Measurements from ENCODE around the gene PPP2R1B. TPM values are rescaled to one million over a fixed set of nuclear protein-coding genes. Genes with fewer than 3 reads are reported as not detected.

PPP2R1B gene
- total and polyA plus RNA-seq, 8 donors, result 5.5 to 71.2 (median 24.8) TPM

GRCh38 chr11:111724615-111725129 lies 41.5 kb downstream of the PPP2R1B start:
- intact Hi-C loops (cut with DNase I; ENCODE audit: low total_unique reads), result no loop called here
- TF ChIP-seq POLR2A (IDR thresholded peaks at IDR 0.05), result no peak
- H3K4me3 ChIP-seq, result no peak overlapping the region
- no peak overlapping the region for H3K27ac ChIP-seq
- 92 to 94% (median 92%) methylated on average over 11 of the region's 11 CpGs for WGBS, 5 donors
- H3K9me3 ChIP-seq, result no peaks in the 10 kb centered on the region
- peaks cover 73 to 87% (median 85%) of the 10 kb centered on the region in 4 donors for H3K36me3 ChIP-seq
- H3K27me3 ChIP-seq, result no peaks in the 10 kb centered on the region
- H3K4me1 ChIP-seq, result peaks cover 5 to 15% (median 8%) of the 10 kb centered on the region in 4 donors
- DNase-seq, result no peak

- no peaks in the 10 kb centered on the region for H3K9me3 ChIP-seq
- 83 to 90% (median 86%) methylated on average over 15 of the region's 15 CpGs for WGBS, 5 donors
- no peak overlapping the region for H3K4me3 ChIP-seq
- TF ChIP-seq CTCF (IDR thresholded peaks at IDR 0.05), result no peak
- TF ChIP-seq POLR2A (IDR thresholded peaks at IDR 0.05), result no peak
- no peak for TF ChIP-seq EP300 (IDR thresholded peaks at IDR 0.05)
- TF ChIP-seq POLR2AphosphoS5 (IDR thresholded peaks at IDR 0.05), result no peak
- intact Hi-C loops (cut with DNase I; ENCODE audit: low total_unique reads), result no loop called here
- peaks cover 74 to 92% (median 89%) of the 10 kb centered on the region in 4 donors for H3K36me3 ChIP-seq
- no peak overlapping the region for H3K27ac ChIP-seq
- no peaks in the 10 kb centered on the region for H3K27me3 ChIP-seq
- H3K4me1 ChIP-seq, result peaks cover 5 to 14% (median 12%) of the 10 kb centered on the region in 4 donors
- no peak for DNase-seq
Observed at GRCh38 chr11:111723595-111723994, 42.6 kb downstream of the PPP2R1B start.

GRCh38 chr11:111722501-111722900 lies 43.7 kb downstream of the PPP2R1B start:
- 87 to 96% (median 92%) methylated on average over 8 of the region's 8 CpGs for WGBS, 5 donors
- DNase-seq, result no peak
- no peaks in the 10 kb centered on the region for H3K9me3 ChIP-seq

GRCh38 chr11:111720801-111721494 lies 45.2 kb downstream of the PPP2R1B start:
- Histone ChIP-seq H3K9me3 (no peaks in the 10 kb centered on the region), H3K27ac (peak overlapping the region in 1 of 5 donors; percentile 28), H3K36me3 (peaks cover 59 to 77% (median 71%) of the 10 kb centered on the region in 4 donors), H3K4me3 (no peak overlapping the region), H3K4me1 (peaks cover 10 to 27% (median 21%) of the 10 kb centered on the region in 4 donors), H3K27me3 (no peaks in the 10 kb centered on the region)
- TF ChIP-seq POLR2A (IDR thresholded peaks at IDR 0.05), result no peak
- no peak for TF ChIP-seq CTCF (IDR thresholded peaks at IDR 0.05)
- no peak for TF ChIP-seq POLR2AphosphoS5 (IDR thresholded peaks at IDR 0.05)
- no peak for TF ChIP-seq EP300 (IDR thresholded peaks at IDR 0.05)
- intact Hi-C loops (cut with DNase I; ENCODE audit: low total_unique reads), result no loop called here
- no peak for DNase-seq
- 81 to 93% (median 87%) methylated on average over 7 of the region's 7 CpGs for WGBS, 5 donors

More at GRCh38 chr11:111722501-111722900, 43.7 kb downstream of the PPP2R1B start:
- intact Hi-C loops (cut with DNase I; ENCODE audit: low total_unique reads), result no loop called here
- peaks cover 72 to 87% (median 82%) of the 10 kb centered on the region in 4 donors for H3K36me3 ChIP-seq
- H3K4me3 ChIP-seq, result no peak overlapping the region
- no peaks in the 10 kb centered on the region for H3K27me3 ChIP-seq
- no peak overlapping the region for H3K27ac ChIP-seq
- no peak for TF ChIP-seq EP300 (IDR thresholded peaks at IDR 0.05)
- no peak for TF ChIP-seq POLR2AphosphoS5 (IDR thresholded peaks at IDR 0.05)
- no peak for TF ChIP-seq CTCF (IDR thresholded peaks at IDR 0.05)
- TF ChIP-seq POLR2A (IDR thresholded peaks at IDR 0.05), result no peak
- peaks cover 10 to 25% (median 20%) of the 10 kb centered on the region in 4 donors for H3K4me1 ChIP-seq

GRCh38 chr11:111719379-111719778 lies 46.8 kb downstream of the PPP2R1B start:
- Histone ChIP-seq H3K4me1 (peaks cover 10 to 34% (median 21%) of the 10 kb centered on the region in 4 donors), H3K27me3 (no peaks in the 10 kb centered on the region), H3K4me3 (no peak overlapping the region), H3K9me3 (no peaks in the 10 kb centered on the region), H3K36me3 (peaks cover 47 to 77% (median 66%) of the 10 kb centered on the region in 4 donors), H3K27ac (peak overlapping the region in 2 of 5 donors; percentile 21 to 79)
- no peak for TF ChIP-seq CTCF (IDR thresholded peaks at IDR 0.05)
- TF ChIP-seq POLR2A (IDR thresholded peaks at IDR 0.05), result no peak
- no peak for TF ChIP-seq POLR2AphosphoS5 (IDR thresholded peaks at IDR 0.05)
- TF ChIP-seq EP300 (IDR thresholded peaks at IDR 0.05), result no peak
- WGBS, 5 donors, result 81 to 100% (median 92%) methylated on average over 2 of the region's 2 CpGs
- no peak for DNase-seq
- intact Hi-C loops (cut with DNase I; ENCODE audit: low total_unique reads), result no loop called here

Measured in stomach (tissue), 9 donors.